Calu3 (cell line): ENCODE data around the gene ST14. TPM values are rescaled to one million over a fixed set of nuclear protein-coding genes. Genes with fewer than 3 reads are reported as not detected.

ENCODE experiments used
- BruUV-seq: library from RNA; stranded (reverse); fragments of 400-500 nt; replicated peaks from 2 replicates; lab custom pipeline; 2021; lab: Mats Ljungman, UMichigan
- CTCF ChIA-PET: fragments of 300-600 bp; sonication (Branson Sonifier 250); formaldehyde crosslinking; loops from one replicate; lab custom pipeline; 2022; ENCODE audit warnings: antibody characterized with exemption; lab: Charles Lee
- DNase-seq: peaks from one replicate; pipeline ENCODE4 v3.0.0; 2022
- H3K27ac Mint-ChIP-seq: one replicate; pipeline ENCODE4 v1.8.0; 2022; ENCODE audit warnings: mixed read lengths; ENCODE audit not compliant: unreplicated experiment
- H3K27me3 Mint-ChIP-seq: one replicate; pipeline ENCODE4 v1.8.0; 2022; ENCODE audit warnings: mixed read lengths; ENCODE audit not compliant: unreplicated experiment
- H3K36me3 Mint-ChIP-seq: one replicate; pipeline ENCODE4 v1.8.0; 2022; ENCODE audit warnings: mild to moderate bottlenecking, moderate library complexity, mixed read lengths; ENCODE audit not compliant: insufficient read depth, unreplicated experiment
- H3K4me1 Mint-ChIP-seq: one replicate; pipeline ENCODE4 v1.8.0; 2022; ENCODE audit warnings: mild to moderate bottlenecking, low read depth, mixed read lengths; ENCODE audit not compliant: unreplicated experiment
- H3K4me3 Mint-ChIP-seq: one replicate; pipeline ENCODE4 v1.8.0; 2022; ENCODE audit warnings: mild to moderate bottlenecking, low read depth, moderate library complexity, mixed read lengths; ENCODE audit not compliant: unreplicated experiment
- H3K9me3 Mint-ChIP-seq: one replicate; pipeline ENCODE4 v1.8.0; 2022; ENCODE audit warnings: low read depth, mixed read lengths; ENCODE audit not compliant: unreplicated experiment
- CTCF ChIP-seq: fragments of 200-600 bp; IDR thresholded peaks from one replicate; pipeline ENCODE4 v1.8.0; 2022; ENCODE audit warnings: antibody characterized with exemption; ENCODE audit not compliant: unreplicated experiment
- intact Hi-C: fragments of 100-400 bp; cut with micrococcal nuclease; formaldehyde crosslinking; loops from one replicate; pipeline ENCODE4 v1.10.0; 2022; ENCODE audit not compliant: unreplicated experiment
- total RNA-seq: library from RNA; stranded (reverse); gene quantifications from 2 replicates; pipeline ENCODE4 v1.2.3, GENCODE V29; 2022

The ST14 gene
- total RNA-seq, 1 experiment from 2014 or later, result 153 TPM

GRCh38 chr11:130181295-130182272, 22.0 kb downstream of the ST14 start:
- Mint-ChIP-seq H3K9me3 (no peaks in the 10 kb centered on the region), H3K4me1 (peaks cover 42% of the 10 kb centered on the region), H3K27me3 (no peaks in the 10 kb centered on the region), H3K4me3 (peak overlapping the region; percentile 26), H3K36me3 (peaks cover 3% of the 10 kb centered on the region), H3K27ac (peak overlapping the region; percentile 61)
- CTCF ChIA-PET, result interaction anchor here (0.6 to 1.2 kb wide), 6 partner anchors 18 to 542 kb away, joined by 3 to 6 read pairs (median 4); no protein-coding TSS in a partner anchor
- no peak for TF ChIP-seq CTCF
- intact Hi-C loops, result loop anchor here (2.0 kb wide), 2 partner anchors 19 to 35 kb away; no protein-coding TSS in a partner anchor
- no TSS peak for BruUV-seq
- DNase-seq, result no peak

- Mint-ChIP-seq H3K27ac (no peak overlapping the region), H3K36me3 (peaks cover 11% of the 10 kb centered on the region), H3K4me3 (no peak overlapping the region), H3K9me3 (no peaks in the 10 kb centered on the region), H3K4me1 (peaks cover 32% of the 10 kb centered on the region), H3K27me3 (no peaks in the 10 kb centered on the region)
- no peak for TF ChIP-seq CTCF
- no peak for DNase-seq
- CTCF ChIA-PET, result no interaction called here
- intact Hi-C loops, result no loop called here
- BruUV-seq, result no TSS peak
Measured at GRCh38 chr11:130183878-130184610, 24.5 kb downstream of the ST14 start.

GRCh38 chr11:130187096-130187495, 27.5 kb downstream of the ST14 start:
- no peak for DNase-seq
- BruUV-seq, result no TSS peak
- Mint-ChIP-seq H3K9me3 (no peaks in the 10 kb centered on the region), H3K4me1 (peaks cover 5% of the 10 kb centered on the region), H3K4me3 (no peak overlapping the region), H3K27ac (no peak overlapping the region), H3K36me3 (peaks cover 22% of the 10 kb centered on the region), H3K27me3 (no peaks in the 10 kb centered on the region)
- CTCF ChIA-PET, result no interaction called here
- TF ChIP-seq CTCF, result no peak
- intact Hi-C loops, result no loop called here

- Mint-ChIP-seq H3K36me3 (peaks cover 22% of the 10 kb centered on the region), H3K27me3 (no peaks in the 10 kb centered on the region), H3K4me1 (no peaks in the 10 kb centered on the region), H3K27ac (no peak overlapping the region), H3K9me3 (no peaks in the 10 kb centered on the region), H3K4me3 (no peak overlapping the region)
- no peak for DNase-seq
- BruUV-seq, result no TSS peak
- TF ChIP-seq CTCF, result no peak
- intact Hi-C loops, result no loop called here
- CTCF ChIA-PET, result no interaction called here
Measured at GRCh38 chr11:130188047-130188446, 28.5 kb downstream of the ST14 start.
